ENCODE data around the gene NKPD1.

GRCh38 chr19:45184115-45184514, 23.3 kb upstream of the NKPD1 start:
- TF ChIP-seq CTCF (IDR thresholded peaks at IDR 0.05) = no peak
- TF ChIP-seq POLR2A (IDR thresholded peaks at IDR 0.05) = no peak
- no peak for TF ChIP-seq POLR2AphosphoS5 (IDR thresholded peaks at IDR 0.05)

Data from prostate gland (tissue), 2 donors.